Ramos (cell line): ENCODE measurements around the gene ZSWIM9.

Experiments
- in situ Hi-C: fragments of 300-500 bp; cut with MboI; formaldehyde crosslinking; loops from one replicate; pipeline ENCODE4 v1.14.3; 2022; ENCODE audit warnings: low sequenced_read_pairs; ENCODE audit not compliant: unreplicated experiment

The ZSWIM9 gene

GRCh38 chr19:48169939-48170803, at the start of gene ZSWIM9, which contains the start of gene LIG1:
ZSWIM9 (plus strand) TSS chr19:48170680; CDS start chr19:48171803, 1,123 bp downstream.
LIG1 (minus strand) TSS chr19:48170344; CDS start chr19:48165566, 4,778 bp downstream.
- in situ Hi-C loops = no loop called here

- in situ Hi-C loops = no loop called here
Measured at GRCh38 chr19:48121066-48121465, 49.4 kb upstream of the ZSWIM9 start.

GRCh38 chr19:48121909-48122371, 48.5 kb upstream of the ZSWIM9 start:
- in situ Hi-C loops = no loop called here

GRCh38 chr19:48122421-48122820, 48.1 kb upstream of the ZSWIM9 start:
- in situ Hi-C loops = no loop called here

GRCh38 chr19:48123907-48124651, 46.4 kb upstream of the ZSWIM9 start:
- in situ Hi-C loops = no loop called here

GRCh38 chr19:48127561-48127960, 42.9 kb upstream of the ZSWIM9 start:
- in situ Hi-C loops = no loop called here

- in situ Hi-C loops = no loop called here
Measured at GRCh38 chr19:48133094-48133493, 37.4 kb upstream of the ZSWIM9 start.

GRCh38 chr19:48135411-48135810, 35.1 kb upstream of the ZSWIM9 start:
- in situ Hi-C loops = no loop called here

GRCh38 chr19:48136547-48136946, 33.9 kb upstream of the ZSWIM9 start:
- in situ Hi-C loops = no loop called here

GRCh38 chr19:48137411-48137810, 33.1 kb upstream of the ZSWIM9 start:
- in situ Hi-C loops = no loop called here

- in situ Hi-C loops = no loop called here
Measured at GRCh38 chr19:48139053-48139452, 31.4 kb upstream of the ZSWIM9 start.

- in situ Hi-C loops = no loop called here
Measured at GRCh38 chr19:48147597-48148175, 22.8 kb upstream of the ZSWIM9 start.

GRCh38 chr19:48148576-48148975, 21.9 kb upstream of the ZSWIM9 start:
- in situ Hi-C loops = no loop called here

GRCh38 chr19:48149430-48149829, 21.1 kb upstream of the ZSWIM9 start:
- in situ Hi-C loops = no loop called here

- in situ Hi-C loops = no loop called here
Measured at GRCh38 chr19:48152551-48152950, 17.9 kb upstream of the ZSWIM9 start.

GRCh38 chr19:48154003-48154402, 16.5 kb upstream of the ZSWIM9 start:
- in situ Hi-C loops = no loop called here

- in situ Hi-C loops = no loop called here
Measured at GRCh38 chr19:48158210-48158790, 12.2 kb upstream of the ZSWIM9 start.

- in situ Hi-C loops = no loop called here
Measured at GRCh38 chr19:48168689-48169088, 1.8 kb upstream of the ZSWIM9 start.

- in situ Hi-C loops = no loop called here
Measured at GRCh38 chr19:48169578-48169938, 922 bp upstream of the ZSWIM9 start.

- in situ Hi-C loops = no loop called here
Measured at GRCh38 chr19:48170817-48171347, 402 bp downstream of the ZSWIM9 start.
